Smooth muscle cell (in vitro differentiated cells): ENCODE results near the gene NFIA. TPM values are rescaled to one million over a fixed set of nuclear protein-coding genes. Genes with fewer than 3 reads are reported as not detected.

Experiments used
- DNase-seq: peaks from one replicate; lab custom pipeline; 2025; ENCODE audit not compliant: unreplicated experiment; lab: John Stamatoyannopoulos, UW
- H2AFZ ChIP-seq: fragments of 200-600 bp; sonication (generic); 2 replicates; pipeline ENCODE4 v1.6.0; 2016; ENCODE audit warnings: antibody characterized with exemption, low read depth, mild to moderate bottlenecking
- H3F3A ChIP-seq: fragments of 200-600 bp; sonication (generic); 2 replicates; pipeline ENCODE4 v1.6.0; 2017; ENCODE audit warnings: antibody characterized with exemption, low read depth
- H3K27ac ChIP-seq: fragments of 200-600 bp; sonication (generic); 2 replicates; pipeline ENCODE4 v1.5.1; 2016; ENCODE audit warnings: low read depth, mild to moderate bottlenecking
- H3K27me3 ChIP-seq: fragments of 200-600 bp; sonication (generic); 2 replicates; pipeline ENCODE4 v1.6.1; 2016; ENCODE audit warnings: low read depth, mild to moderate bottlenecking
- H3K36me3 ChIP-seq: fragments of 200-600 bp; sonication (generic); 2 replicates; pipeline ENCODE4 v1.5.1; 2016; ENCODE audit warnings: low read depth
- H3K4me1 ChIP-seq: fragments of 200-600 bp; sonication (generic); 2 replicates; pipeline ENCODE4 v1.5.1; 2016; ENCODE audit warnings: low read depth
- H3K4me2 ChIP-seq: fragments of 200-600 bp; sonication (generic); 2 replicates; pipeline ENCODE4 v1.6.0; 2016; ENCODE audit warnings: mild to moderate bottlenecking
- H3K4me3 ChIP-seq: fragments of 200-600 bp; sonication (generic); 2 replicates; pipeline ENCODE4 v1.5.1; 2016; ENCODE audit warnings: mild to moderate bottlenecking
- H3K79me2 ChIP-seq: fragments of 200-600 bp; sonication (generic); 2 replicates; pipeline ENCODE4 v1.6.0; 2016; ENCODE audit warnings: low read depth, mild to moderate bottlenecking
- H3K9ac ChIP-seq: fragments of 200-600 bp; sonication (generic); 2 replicates; pipeline ENCODE4 v1.6.0; 2016; ENCODE audit warnings: low read depth
- H3K9me3 ChIP-seq: fragments of 200-600 bp; sonication (generic); replicated peaks from 2 replicates; pipeline ENCODE4 v1.5.1; 2016; ENCODE audit warnings: low read depth
- H4K20me1 ChIP-seq: fragments of 200-600 bp; sonication (generic); 2 replicates; pipeline ENCODE4 v1.6.0; 2016; ENCODE audit warnings: low read depth
- CTCF ChIP-seq: fragments of 200-600 bp; sonication (generic); IDR thresholded peaks from 2 replicates; pipeline ENCODE4 v1.5.1; 2017; ENCODE audit warnings: borderline replicate concordance, mild to moderate bottlenecking, antibody characterized with exemption; ENCODE audit not compliant: insufficient read depth, poor library complexity, severe bottlenecking
- WGBS: methylation state at CpG from one replicate; pipeline ENCODE4 v1.1.7; 2016; ENCODE audit warnings: low lambda C conversion rate; 5-methylcytosine and 5-hydroxymethylcytosine counted together
- polyA plus RNA-seq: library from polyadenylated mRNA; unstranded; fragments of >200 nt; fragmentation: Nextera tagmentation; extraction: Ambion mirVana; gene quantifications from 2 replicates; pipeline ENCODE4 v1.2.1, GENCODE V29; 2016
- total RNA-seq: library from RNA; depleted of rRNA; stranded (reverse); fragments of >200 nt; gene quantifications from 2 replicates; pipeline ENCODE4 v1.2.3, GENCODE V29; 2014

NFIA gene
- total and polyA plus RNA-seq, 2 experiments from 2014 or later, result 5.0 to 6.2 TPM

DNA sequence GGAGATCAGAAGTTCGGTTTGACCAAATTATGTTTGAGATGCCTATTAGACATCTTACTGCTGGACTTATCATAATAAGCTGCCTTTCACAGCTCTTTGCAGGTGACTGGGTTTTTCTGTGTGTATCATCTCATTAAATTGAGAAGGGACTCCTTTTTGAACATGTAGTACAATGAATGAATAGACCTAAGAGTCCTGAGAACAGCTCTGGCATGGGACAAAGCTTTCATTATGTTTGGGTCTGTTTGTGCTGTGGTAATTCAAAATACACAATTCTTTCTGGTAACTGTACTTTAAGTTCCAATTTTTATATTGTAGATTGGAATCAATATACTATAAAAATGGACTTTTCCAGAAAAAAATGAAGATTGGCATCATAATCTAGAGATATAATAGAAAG lies 330.2 kb downstream of the NFIA start:
- Histone ChIP-seq H3K9me3 (no peaks in the 10 kb centered on the region), H2AFZ (no peak overlapping the region), H3K36me3 (no peaks in the 10 kb centered on the region), H3K9ac (no peak overlapping the region), H3K4me3 (no peak overlapping the region), H3K27me3 (no peaks in the 10 kb centered on the region), H3K4me1 (no peaks in the 10 kb centered on the region), H3K27ac (no peak overlapping the region), H3K4me2 (no peak overlapping the region), H4K20me1 (no peaks in the 10 kb centered on the region), H3F3A (no peaks in the 10 kb centered on the region), H3K79me2 (no peaks in the 10 kb centered on the region)
- no peak for TF ChIP-seq CTCF
- DNase-seq, result no peak
- WGBS, result 100% methylated on average over 1 of the region's 1 CpG

DNA sequence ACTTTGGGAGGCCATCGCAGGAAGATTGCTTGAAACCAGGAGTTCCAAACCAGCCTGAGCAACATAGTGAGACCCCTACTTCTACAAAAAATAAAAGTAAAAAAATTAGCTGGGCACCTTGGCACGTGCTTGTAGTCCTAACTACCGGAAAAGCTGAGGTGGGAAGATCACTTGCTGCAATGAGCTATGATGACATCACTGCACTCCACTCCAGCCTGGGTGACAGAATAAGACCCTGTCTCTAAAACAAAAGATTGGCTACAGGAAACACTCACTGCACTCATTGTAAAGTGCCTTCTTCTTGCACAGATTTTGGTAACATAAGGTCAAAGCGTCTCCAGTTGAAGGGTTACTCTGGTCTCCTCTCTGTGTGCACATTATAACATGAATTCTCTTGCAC lies 336.8 kb downstream of the NFIA start:
- Histone ChIP-seq H3K79me2 (no peaks in the 10 kb centered on the region), H3K4me2 (no peak overlapping the region), H3K4me3 (no peak overlapping the region), H3K4me1 (no peaks in the 10 kb centered on the region), H3K27ac (no peak overlapping the region), H4K20me1 (no peaks in the 10 kb centered on the region), H3K9ac (no peak overlapping the region), H3K36me3 (no peaks in the 10 kb centered on the region), H3F3A (no peaks in the 10 kb centered on the region), H3K27me3 (no peaks in the 10 kb centered on the region), H3K9me3 (no peaks in the 10 kb centered on the region), H2AFZ (no peak overlapping the region)
- DNase-seq, result no peak
- WGBS, result 90% methylated on average over 4 of the region's 4 CpGs
- TF ChIP-seq CTCF, result no peak

DNA sequence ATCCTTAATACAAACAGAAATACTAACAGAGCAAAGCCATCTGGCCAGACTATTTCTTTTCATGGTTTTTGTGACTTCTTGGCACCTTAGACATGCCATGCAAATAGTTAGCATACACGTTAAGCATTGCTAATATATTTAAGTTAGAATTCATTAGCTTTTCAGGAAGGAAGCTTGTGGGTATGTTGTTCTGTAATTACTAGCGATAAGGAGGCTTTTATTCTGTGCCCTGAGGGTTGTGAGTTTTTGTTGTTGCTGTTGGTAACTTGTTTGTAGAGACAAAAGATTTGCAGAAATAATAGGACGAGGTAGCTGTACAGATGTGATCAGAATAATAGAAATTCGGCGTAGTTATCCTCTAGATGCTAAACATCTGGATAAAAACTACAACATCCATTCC lies 337.3 kb downstream of the NFIA start:
- no peaks in the 10 kb centered on the region for H3K4me1 ChIP-seq
- H2AFZ ChIP-seq, result no peak overlapping the region
- no peaks in the 10 kb centered on the region for H3F3A ChIP-seq
- no peak for DNase-seq
- H3K36me3 ChIP-seq, result no peaks in the 10 kb centered on the region
- H3K9me3 ChIP-seq, result no peaks in the 10 kb centered on the region
- H4K20me1 ChIP-seq, result no peaks in the 10 kb centered on the region
- H3K27me3 ChIP-seq, result no peaks in the 10 kb centered on the region
- no peak overlapping the region for H3K9ac ChIP-seq
- H3K79me2 ChIP-seq, result no peaks in the 10 kb centered on the region
- no peak overlapping the region for H3K27ac ChIP-seq
- H3K4me3 ChIP-seq, result no peak overlapping the region
- WGBS, result 82% methylated on average over 5 of the region's 5 CpGs
- no peak for TF ChIP-seq CTCF
- no peak overlapping the region for H3K4me2 ChIP-seq

- 83% methylated on average over 3 of the region's 3 CpGs for WGBS
- no peaks in the 10 kb centered on the region for H3K27me3 ChIP-seq
- H3K9me3 ChIP-seq, result no peaks in the 10 kb centered on the region
- H3K36me3 ChIP-seq, result no peaks in the 10 kb centered on the region
- H4K20me1 ChIP-seq, result no peaks in the 10 kb centered on the region
- no peaks in the 10 kb centered on the region for H3F3A ChIP-seq
- DNase-seq, result no peak
- no peak overlapping the region for H2AFZ ChIP-seq
- H3K27ac ChIP-seq, result no peak overlapping the region
- no peaks in the 10 kb centered on the region for H3K79me2 ChIP-seq
- no peak overlapping the region for H3K4me2 ChIP-seq
- no peaks in the 10 kb centered on the region for H3K4me1 ChIP-seq
- H3K9ac ChIP-seq, result no peak overlapping the region
- no peak overlapping the region for H3K4me3 ChIP-seq
- no peak for TF ChIP-seq CTCF
Observed at GRCh38 chr1:61420243-61420642, 337.9 kb downstream of the NFIA start.
